ENCODE data around the gene RAVER1. TPM values are rescaled to one million over a fixed set of nuclear protein-coding genes. Genes with fewer than 3 reads are reported as not detected.
A peak's percentile ranks its signal among the peaks of the same experiment; 100 is the strongest.

Gene RAVER1
- total RNA-seq, 2 donors from 2014 or later = 14.0 to 19.3 TPM

- no peak for ATAC-seq
- intact Hi-C loops (cut with DNase I) = no loop called here
- DNase-seq = no peak
These were observed 11.2 kb downstream of the RAVER1 start for GRCh38 chr19:10321874-10322835.

GRCh38 chr19:10321417-10321797 lies 11.9 kb downstream of the RAVER1 start:
- ATAC-seq (no peak), DNase-seq (no peak)
- intact Hi-C loops (cut with DNase I) = no loop called here

GRCh38 chr19:10320602-10321416 lies 12.5 kb downstream of the RAVER1 start:
- ATAC-seq (no peak), DNase-seq (no peak)
- intact Hi-C loops (cut with DNase I) = no loop called here

- intact Hi-C loops (cut with DNase I) = no loop called here
- DNase-seq (no peak), ATAC-seq (no peak)
These were observed 14.3 kb downstream of the RAVER1 start for GRCh38 chr19:10318807-10319682.

- DNase-seq (no peak), ATAC-seq (no peak)
- intact Hi-C loops (cut with DNase I) = no loop called here
These were observed 15.4 kb downstream of the RAVER1 start for GRCh38 chr19:10317857-10318462.

GRCh38 chr19:10317045-10317856 lies 16.1 kb downstream of the RAVER1 start:
- DNase-seq (no peak), ATAC-seq (no peak)
- intact Hi-C loops (cut with DNase I) = no loop called here

GRCh38 chr19:10316229-10317044 lies 16.9 kb downstream of the RAVER1 start:
- ATAC-seq = peak in 1 of 2 donors; percentile 3
- no peak for DNase-seq
- intact Hi-C loops (cut with DNase I) = no loop called here

- intact Hi-C loops (cut with DNase I) = no loop called here
- ATAC-seq (peak; percentile 91 to 94), DNase-seq (peak; percentile 90)
These were observed 17.8 kb downstream of the RAVER1 start, which contains the start of gene FDX2 for GRCh38 chr19:10315335-10316214. Gene FDX2 (minus strand): TSS chr19:10316015. CDS start chr19:10315996, 19 bp downstream.

GRCh38 chr19:10309423-10309822 lies 23.9 kb downstream of the RAVER1 start, which contains the start of gene ZGLP1:
Gene ZGLP1 (minus strand): TSS chr19:10309815.
- ATAC-seq (no peak), DNase-seq (no peak)
- intact Hi-C loops (cut with DNase I) = no loop called here

GRCh38 chr19:10306327-10306726 lies 27.0 kb downstream of the RAVER1 start:
- ATAC-seq (no peak), DNase-seq (no peak)

GRCh38 chr19:10305139-10305806 lies 28.1 kb downstream of the RAVER1 start:
- DNase-seq (no peak), ATAC-seq (peak; percentile 38 to 40)
- intact Hi-C loops (cut with DNase I) = no loop called here

More at GRCh38 chr19:10306327-10306726, 27.0 kb downstream of the RAVER1 start:
- intact Hi-C loops (cut with DNase I) = no loop called here

- ATAC-seq = peak in 1 of 2 donors; percentile 21
- intact Hi-C loops (cut with DNase I) = no loop called here
- DNase-seq = no peak
These were observed 33.5 kb downstream of the RAVER1 start for GRCh38 chr19:10299545-10300458.

- ATAC-seq = no peak
- no peak for DNase-seq
- intact Hi-C loops (cut with DNase I) = no loop called here
These were observed 37.3 kb downstream of the RAVER1 start for GRCh38 chr19:10295847-10296591.
